GM12891 (cell line): ENCODE data around the gene PGLYRP1.

Source experiments
- POLR2A ChIP-seq: IDR thresholded peaks from 2 replicates; pipeline ENCODE4 v1.6.1; 2011; ENCODE audit warnings: low read depth, low read length, control low read depth
- POLR2AphosphoS5 ChIP-seq: IDR thresholded peaks from 2 replicates; pipeline ENCODE4 v1.6.1; 2011; ENCODE audit warnings: low read depth, low read length, control low read depth
- SPI1 ChIP-seq: IDR thresholded peaks from 2 replicates; pipeline ENCODE4 v1.6.1; 2011; ENCODE audit warnings: low read depth, low read length, control low read depth
- TAF1 ChIP-seq: IDR thresholded peaks from 2 replicates; pipeline ENCODE4 v1.6.1; 2011; ENCODE audit warnings: low read depth, low read length, control low read depth

DNA sequence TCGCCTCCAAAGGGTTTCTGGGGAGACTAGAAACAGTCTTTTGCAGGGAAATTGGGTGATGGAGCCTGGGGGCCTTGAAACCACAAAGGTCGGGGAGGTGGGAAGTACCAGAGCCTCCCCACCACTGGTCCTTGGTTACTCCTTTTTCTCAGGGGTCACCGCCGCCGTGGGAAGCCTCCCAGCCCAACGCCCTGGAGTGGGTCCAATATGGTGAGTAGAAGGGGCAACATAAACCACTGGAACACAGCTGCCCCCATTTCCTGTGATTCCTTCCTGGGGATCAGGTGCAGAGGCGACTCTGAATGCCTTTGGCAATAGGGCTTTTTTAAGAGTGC lies 5.8 kb downstream of the PGLYRP1 start:
- TF ChIP-seq POLR2A, result no peak
- no peak for TF ChIP-seq SPI1
- TF ChIP-seq TAF1, result no peak
- TF ChIP-seq POLR2AphosphoS5, result no peak
